HEK293T (cell line): Measurements from ENCODE around the gene SRBD1.

Experiments
- CTCF ChIA-PET: fragments of 350-600 bp; formaldehyde crosslinking; extraction: SDS; loops from one replicate; lab custom pipeline; 2021; ENCODE audit warnings: antibody characterized with exemption, inconsistent platforms; lab: Yijun Ruan, JAX
- POLR2A ChIA-PET: fragments of 350-600 bp; formaldehyde crosslinking; extraction: SDS; loops from one replicate; lab custom pipeline; 2020; ENCODE audit warnings: antibody characterized with exemption, inconsistent platforms; lab: Yijun Ruan, JAX
- DNase-seq: peaks from one replicate; pipeline ENCODE4 v3.0.0; 2012; ENCODE audit warnings: mixed read lengths; ENCODE audit errors: extremely low spot score
- ARNT ChIP-seq: fragments of 450-650 bp; IDR thresholded peaks from 2 replicates; pipeline ENCODE4 v1.6.1; 2017; ENCODE audit warnings: mild to moderate bottlenecking
- BHLHE40 ChIP-seq: fragments of 450-650 bp; IDR thresholded peaks from 2 replicates; pipeline ENCODE4 v1.6.1; 2016; ENCODE audit warnings: mild to moderate bottlenecking, moderate library complexity, borderline replicate concordance
- CTBP1 ChIP-seq: fragments of 450-650 bp; IDR thresholded peaks from 2 replicates; pipeline ENCODE4 v1.6.1; 2016; ENCODE audit warnings: borderline replicate concordance
- ELF4 ChIP-seq: fragments of 450-650 bp; IDR thresholded peaks from 2 replicates; pipeline ENCODE4 v1.6.1; 2017; ENCODE audit warnings: antibody characterized with exemption
- FOXA1 ChIP-seq: fragments of 450-650 bp; IDR thresholded peaks from 2 replicates; pipeline ENCODE4 v1.6.1; 2016; ENCODE audit warnings: mild to moderate bottlenecking
- FOXK2 ChIP-seq: fragments of 450-650 bp; IDR thresholded peaks from 2 replicates; pipeline ENCODE4 v1.6.1; 2016; ENCODE audit warnings: mild to moderate bottlenecking
- FOXM1 ChIP-seq: fragments of 450-650 bp; IDR thresholded peaks from 2 replicates; pipeline ENCODE4 v1.6.1; 2017; ENCODE audit warnings: mild to moderate bottlenecking, borderline replicate concordance
- HDGF ChIP-seq: fragments of 450-650 bp; IDR thresholded peaks from 2 replicates; pipeline ENCODE4 v1.6.1; 2017; ENCODE audit warnings: antibody characterized with exemption, borderline replicate concordance
- L3MBTL2 ChIP-seq: fragments of 450-650 bp; conservative IDR thresholded peaks from 2 replicates; pipeline ENCODE4 v1.6.1; 2016; ENCODE audit warnings: mild to moderate bottlenecking
- LEF1 ChIP-seq: fragments of 450-650 bp; IDR thresholded peaks from 2 replicates; pipeline ENCODE4 v1.6.1; 2017; ENCODE audit warnings: mild to moderate bottlenecking, borderline replicate concordance
- NFRKB ChIP-seq: fragments of 450-650 bp; IDR thresholded peaks from 2 replicates; pipeline ENCODE4 v1.6.1; 2016; ENCODE audit warnings: mild to moderate bottlenecking, moderate library complexity
- PKNOX1 ChIP-seq: fragments of 450-650 bp; IDR thresholded peaks from 2 replicates; pipeline ENCODE4 v1.6.1; 2016
- SP1 ChIP-seq: fragments of 450-650 bp; IDR thresholded peaks from 2 replicates; pipeline ENCODE4 v1.6.1; 2017
- SUZ12 ChIP-seq: fragments of 450-650 bp; IDR thresholded peaks from 2 replicates; pipeline ENCODE4 v1.6.1; 2016; ENCODE audit warnings: mild to moderate bottlenecking
- TARDBP ChIP-seq: fragments of 450-650 bp; IDR thresholded peaks from 2 replicates; pipeline ENCODE4 v1.6.1; 2016
- ZNF384 ChIP-seq: fragments of 450-650 bp; IDR thresholded peaks from 2 replicates; pipeline ENCODE4 v1.6.1; 2016

Gene SRBD1

GRCh38 chr2:45622336-45623075 lies 11.4 kb upstream of the SRBD1 start:
- ChIA-PET POLR2A (no interaction called here), CTCF (interaction anchor here (0.7 kb wide), 1 partner anchor 160 kb away, joined by 3 read pairs; no protein-coding TSS in a partner anchor)
- TF ChIP-seq SUZ12 (no peak), SP1 (no peak), FOXK2 (no peak), ELF4 (no peak), NFRKB (no peak), PKNOX1 (no peak), ZNF384 (no peak), L3MBTL2 (no peak), FOXA1 (no peak), HDGF (no peak), TARDBP (no peak)
- no peak for DNase-seq

- TF ChIP-seq ARNT (no peak), TARDBP (no peak), NFRKB (no peak), L3MBTL2 (no peak), PKNOX1 (no peak), SUZ12 (no peak), LEF1 (no peak), CTBP1 (no peak), ZNF384 (no peak), BHLHE40 (no peak), HDGF (no peak), FOXM1 (no peak), ELF4 (no peak)
- ChIA-PET POLR2A (no interaction called here), CTCF (interaction anchor here (0.7 kb wide), 1 partner anchor 55 kb away, joined by 3 read pairs; no protein-coding TSS in a partner anchor)
- no peak for DNase-seq
Observed at GRCh38 chr2:45617496-45617895, 6.4 kb upstream of the SRBD1 start.

GRCh38 chr2:45616658-45617411 lies 5.8 kb upstream of the SRBD1 start:
- CTCF ChIA-PET, result no interaction called here
- POLR2A ChIA-PET, result no interaction called here
- TF ChIP-seq FOXM1 (no peak), NFRKB (no peak), FOXK2 (no peak), SP1 (no peak), HDGF (no peak), ELF4 (no peak), BHLHE40 (no peak), SUZ12 (no peak), TARDBP (no peak), ARNT (no peak)
- DNase-seq, result no peak

GRCh38 chr2:45614871-45615415 lies 3.9 kb upstream of the SRBD1 start:
- TF ChIP-seq FOXM1, result no peak
- no peak for TF ChIP-seq FOXA1
- TF ChIP-seq LEF1, result no peak
- no peak for TF ChIP-seq FOXK2
- no peak for TF ChIP-seq HDGF
- no peak for TF ChIP-seq ZNF384
- TF ChIP-seq SUZ12, result no peak
- no peak for TF ChIP-seq CTBP1
- no peak for TF ChIP-seq TARDBP
- TF ChIP-seq ELF4, result no peak
- TF ChIP-seq L3MBTL2, result no peak
- no peak for TF ChIP-seq SP1
- TF ChIP-seq ARNT, result no peak
- ChIA-PET CTCF (interaction anchor here (0.6 kb wide), 1 partner anchor 28 kb away, joined by 4 read pairs; no protein-coding TSS in a partner anchor), POLR2A (no interaction called here)
- DNase-seq, result no peak

- DNase-seq, result no peak
- POLR2A ChIA-PET, result no interaction called here
- CTCF ChIA-PET, result no interaction called here
Observed at GRCh38 chr2:45614330-45614729, 3.3 kb upstream of the SRBD1 start.

DNA sequence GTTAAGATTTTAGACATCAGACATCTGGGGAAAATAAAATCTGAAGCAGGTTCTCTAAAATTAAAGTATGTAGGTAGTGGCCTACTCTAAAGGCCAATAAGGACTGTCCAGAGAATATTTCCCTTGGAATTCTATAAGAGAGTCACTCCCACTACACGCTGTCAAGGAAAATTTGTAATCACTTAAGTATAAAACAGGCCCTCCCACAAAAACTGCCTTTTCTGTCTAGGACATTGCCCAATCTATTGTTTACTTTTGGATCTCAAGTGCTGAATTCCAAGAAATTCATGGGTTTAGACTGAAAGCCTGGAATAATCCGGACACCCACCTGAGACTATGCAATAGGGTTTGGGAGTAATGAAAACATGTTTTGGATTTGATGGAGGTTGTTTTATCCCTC lies 1.7 kb upstream of the SRBD1 start:
- TF ChIP-seq ARNT (no peak), TARDBP (no peak), PKNOX1 (no peak), ELF4 (no peak), FOXK2 (no peak)
- ChIA-PET CTCF (no interaction called here), POLR2A (no interaction called here)
- DNase-seq, result no peak

More at GRCh38 chr2:45614330-45614729, 3.3 kb upstream of the SRBD1 start:
- TF ChIP-seq FOXM1 (no peak), L3MBTL2 (no peak), NFRKB (no peak), LEF1 (no peak)
